Stomach (tissue), 4 donors: ENCODE measurements around the gene HENMT1.

Experiments
- CTCF ChIP-seq, 7 experiments: fragments of 450-650 bp in 4 of 7; fragments of 200-600 bp in 3 of 7; sonication (generic) in 3 of 7; IDR thresholded peaks; one replicate each; pipeline ENCODE4 v1.5.1; 2016 to 2019; ENCODE audit warnings: antibody characterized with exemption in 7 of 7, control low read depth in 2 of 7, mild to moderate bottlenecking in 1 of 7
- POLR2A ChIP-seq, 4 donors: fragments of 450-650 bp; IDR thresholded peaks; one replicate each; pipeline ENCODE4 v1.6.1; 2016; ENCODE audit warnings: antibody characterized with exemption in 4 of 4, control low read depth in 2 of 4, mild to moderate bottlenecking in 1 of 4, moderate library complexity in 1 of 4
- POLR2AphosphoS5 ChIP-seq, 3 donors: sonication (generic); formaldehyde crosslinking; IDR thresholded peaks; one replicate each; pipeline ENCODE4 v1.6.1; 2016; ENCODE audit warnings: antibody characterized with exemption in 3 of 3

GRCh38 chr1:108600504-108600903 lies 60.4 kb downstream of the HENMT1 start:
- no peak for TF ChIP-seq CTCF (IDR thresholded peaks at IDR 0.05)
- TF ChIP-seq POLR2AphosphoS5 (IDR thresholded peaks at IDR 0.05): no peak
- no peak for TF ChIP-seq POLR2A (IDR thresholded peaks at IDR 0.05)
